Stimulated activated CD8-positive, alpha-beta memory T cell treated with anti-CD3 and anti-CD28 coated beads, Interleukin-4, amount 100 ng/mL, for 4 hours (primary cell): ENCODE results near the gene PRPF4.

Source experiments
- DNase-seq, 2 donors: peaks; one replicate each; pipeline ENCODE4 v3.0.0-alpha.2; 2020; ENCODE audit warnings: low read depth in 2 of 2, low spot score in 1 of 2

The PRPF4 gene

GRCh38 chr9:113310538-113310937 lies 35.1 kb downstream of the PRPF4 start:
- DNase-seq, result no peak

GRCh38 chr9:113311961-113312360 lies 36.5 kb downstream of the PRPF4 start:
- DNase-seq, result no peak

DNA sequence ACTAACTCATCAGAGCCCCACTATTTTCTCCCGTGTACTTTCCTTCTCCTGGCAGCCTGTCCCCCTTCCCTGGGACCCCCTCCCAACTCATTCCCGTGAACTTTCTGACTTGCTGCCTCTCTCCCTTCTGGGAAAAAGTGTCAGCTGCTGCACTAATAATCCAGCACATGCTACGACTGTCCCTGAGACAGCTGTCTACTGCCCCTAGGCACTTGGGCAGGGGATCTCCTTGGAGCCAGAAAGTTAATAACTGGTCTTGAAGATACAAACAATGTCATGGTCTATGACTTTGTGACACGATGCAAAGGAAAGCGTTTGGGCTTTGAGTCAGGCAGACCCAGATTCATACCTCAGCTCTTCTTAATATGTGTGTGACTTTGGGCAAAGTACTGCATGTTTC lies 37.8 kb downstream of the PRPF4 start:
- DNase-seq, result no peak

GRCh38 chr9:113315231-113315630 lies 39.8 kb downstream of the PRPF4 start:
- no peak for DNase-seq

- DNase-seq, result no peak
Observed at GRCh38 chr9:113316030-113316429, 40.6 kb downstream of the PRPF4 start.

DNA sequence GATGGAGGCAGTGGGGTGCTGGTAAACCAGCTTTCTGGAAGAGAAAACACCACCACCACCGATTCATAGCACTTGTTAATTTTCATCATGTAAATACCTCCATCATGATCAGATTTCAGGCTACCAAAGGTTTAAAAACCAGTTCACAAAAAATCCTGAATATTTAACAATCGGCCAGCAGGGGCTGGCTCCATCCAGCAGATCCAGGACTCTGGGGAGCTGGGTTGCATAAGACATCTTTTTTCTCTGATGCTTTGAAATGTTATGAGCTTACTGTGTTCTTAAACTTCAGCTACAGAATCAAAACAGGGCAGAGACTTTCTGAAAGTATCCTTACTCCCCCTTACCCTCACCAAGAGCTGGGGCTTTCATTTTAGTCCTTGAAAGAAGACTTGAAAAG lies 42.3 kb downstream of the PRPF4 start:
- DNase-seq, result no peak

GRCh38 chr9:113319054-113319453 lies 43.6 kb downstream of the PRPF4 start:
- DNase-seq, result no peak

- DNase-seq, result no peak
Observed at GRCh38 chr9:113320051-113320450, 44.6 kb downstream of the PRPF4 start.

DNA sequence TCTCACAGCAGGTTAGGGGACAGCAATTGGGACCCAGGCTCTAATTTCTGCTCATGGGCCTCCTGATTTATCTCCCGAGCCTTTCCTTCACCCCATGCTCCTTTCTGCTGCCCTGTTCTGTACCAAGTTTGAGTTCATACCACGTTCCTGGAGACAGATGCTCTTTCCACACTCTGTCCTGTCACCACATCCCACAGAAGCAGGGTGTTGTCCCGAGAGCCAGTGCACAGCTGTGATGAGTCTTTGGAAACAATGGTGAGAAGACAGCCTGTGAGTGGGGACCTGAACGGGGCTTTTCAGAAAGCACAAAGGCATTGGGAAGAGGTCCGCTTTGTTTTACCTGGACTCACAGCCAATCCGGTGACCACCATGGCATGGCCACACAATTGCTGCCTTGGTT lies 47.2 kb downstream of the PRPF4 start:
- no peak for DNase-seq

GRCh38 chr9:113326230-113326629 lies 50.8 kb downstream of the PRPF4 start:
- no peak for DNase-seq

- no peak for DNase-seq
Observed at GRCh38 chr9:113328045-113328782, 52.8 kb downstream of the PRPF4 start.

DNA sequence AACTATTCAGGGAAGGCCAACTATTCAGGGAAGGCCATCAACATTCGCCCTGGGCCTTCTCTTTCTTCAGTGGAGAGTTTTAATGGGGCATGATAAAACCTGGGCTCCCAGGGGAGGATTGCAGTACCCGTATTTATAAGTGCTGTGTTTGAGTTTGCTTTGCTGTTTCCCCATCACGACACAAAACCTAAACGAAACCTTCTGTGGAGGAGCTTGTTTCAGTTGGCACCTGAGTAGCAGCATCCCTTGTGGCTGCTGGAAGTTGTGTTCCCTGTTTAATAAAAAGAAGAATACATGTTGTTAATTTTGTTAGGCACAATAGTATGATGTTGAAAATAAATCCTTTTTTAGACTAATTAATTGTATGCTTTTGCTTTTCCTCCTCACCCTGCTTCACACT lies 56.3 kb downstream of the PRPF4 start:
- DNase-seq, result no peak

GRCh38 chr9:113337714-113338113 lies 62.3 kb downstream of the PRPF4 start:
- no peak for DNase-seq

- peak; percentile 61 to 64 for DNase-seq
Observed at GRCh38 chr9:113340011-113340699, 64.7 kb downstream of the PRPF4 start, which contains the start of gene WDR31. WDR31 (minus strand) TSS chr9:113340275; CDS start chr9:113332022, 8,253 bp downstream.

DNA sequence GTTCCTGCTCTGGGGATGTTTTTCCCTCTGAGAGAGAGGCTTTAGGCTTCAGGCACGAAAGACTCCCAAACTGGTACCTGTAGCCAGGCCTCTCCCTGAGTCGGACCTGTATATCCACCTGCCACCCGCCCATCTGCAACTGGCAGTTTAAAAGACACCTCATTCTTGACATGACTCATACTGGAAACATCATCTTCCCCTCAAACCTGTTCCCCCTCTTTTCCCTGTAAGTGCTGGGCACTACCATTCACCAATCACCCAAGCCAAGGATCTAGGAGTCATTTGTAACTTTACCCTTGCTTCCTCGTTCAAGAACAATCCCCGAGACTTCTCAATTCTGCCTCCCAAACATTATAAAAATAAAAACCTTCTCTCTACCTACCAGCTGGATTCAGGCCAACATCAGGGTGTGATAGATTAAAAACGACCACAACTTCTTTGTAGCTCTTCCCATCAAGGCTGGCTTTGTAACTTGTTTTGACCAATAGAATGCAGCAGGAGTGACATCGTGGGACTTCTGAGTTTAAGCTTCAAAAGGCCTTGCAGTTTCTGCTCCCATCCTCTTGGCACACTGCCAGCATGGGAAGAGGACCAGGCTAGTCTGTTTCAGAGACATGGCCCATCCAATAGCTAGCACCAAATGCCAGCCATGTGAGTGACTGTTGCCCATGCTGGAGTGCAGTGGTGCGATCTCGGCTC lies 66.4 kb downstream of the PRPF4 start:
- no peak for DNase-seq
